ENCODE measurements around the gene GFM2.
"Not testable (repeated sequence)": the region's sequence is repeated elsewhere in the genome, so short reads cannot be mapped to it uniquely, and the experiment has no call there.

The GFM2 gene

GRCh38 chr5:74693191-74693590 lies 73.7 kb downstream of the GFM2 start:
- no peak for DNase-seq (ENCODE audit: low read depth, low spot score)

- no peak for DNase-seq (ENCODE audit: low read depth, low spot score)
These were observed 79.8 kb downstream of the GFM2 start for GRCh38 chr5:74686962-74687751.

- no peak for DNase-seq (ENCODE audit: low read depth, low spot score)
These were observed 80.8 kb downstream of the GFM2 start for GRCh38 chr5:74685979-74686631.

GRCh38 chr5:74684900-74685851 lies 81.7 kb downstream of the GFM2 start, which contains the start of gene HEXB:
HEXB (plus strand) TSS chr5:74685233; CDS start chr5:74685261, 28 bp downstream.
- no peak for DNase-seq (ENCODE audit: low read depth, low spot score)

GRCh38 chr5:74679966-74680365 lies 87.0 kb downstream of the GFM2 start:
- DNase-seq (ENCODE audit: low read depth, low spot score), result no peak

- not testable (repeated sequence) for DNase-seq (ENCODE audit: low read depth, low spot score)
These were observed 87.6 kb downstream of the GFM2 start for GRCh38 chr5:74679300-74679699.

- DNase-seq (ENCODE audit: low read depth, low spot score), result not testable (repeated sequence)
These were observed 88.8 kb downstream of the GFM2 start for GRCh38 chr5:74678123-74678522.

GRCh38 chr5:74676466-74676865 lies 90.5 kb downstream of the GFM2 start:
- DNase-seq (ENCODE audit: low read depth, low spot score), result not testable (repeated sequence)

GRCh38 chr5:74673011-74673790 lies 93.7 kb downstream of the GFM2 start:
- no peak for DNase-seq (ENCODE audit: low read depth, low spot score)

GRCh38 chr5:74672215-74672877 lies 94.6 kb downstream of the GFM2 start:
- DNase-seq (ENCODE audit: low read depth, low spot score), result no peak

Measured in brain pericyte (primary cell).